ENCODE measurements around the gene NAV2.
"Not testable (repeated sequence)": the region's sequence is repeated elsewhere in the genome, so short reads cannot be mapped to it uniquely, and the experiment has no call there.

The NAV2 gene

DNA sequence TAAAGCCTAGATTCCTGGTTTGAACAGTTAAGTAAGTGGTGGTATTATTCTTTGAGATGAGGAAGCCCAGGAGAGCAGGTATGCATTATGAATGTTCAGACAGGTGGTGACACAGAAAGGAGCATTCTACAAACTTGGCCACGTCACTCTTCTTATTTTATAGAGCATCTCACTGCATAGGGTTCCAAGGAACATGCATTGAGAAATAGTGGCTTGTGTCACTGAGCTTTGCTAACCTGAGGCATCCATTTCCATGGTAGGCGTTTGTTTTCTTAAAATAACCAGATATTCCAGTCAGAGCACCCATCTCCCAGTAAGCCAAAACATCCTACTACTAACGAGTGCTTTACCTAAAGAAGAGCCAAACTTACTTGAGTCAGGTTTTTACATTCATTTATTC lies 169.7 kb downstream of the NAV2 start:
- DNase-seq (ENCODE audit: extremely low read depth in 1 of 2, low read depth in 1 of 2): no peak

- no peak for DNase-seq (ENCODE audit: extremely low read depth in 1 of 2, low read depth in 1 of 2)
Measured at GRCh38 chr11:19886498-19886897, 173.9 kb downstream of the NAV2 start.

- no peak for DNase-seq (ENCODE audit: extremely low read depth in 1 of 2, low read depth in 1 of 2)
Measured at GRCh38 chr11:19887842-19888241, 175.2 kb downstream of the NAV2 start.

- DNase-seq (ENCODE audit: extremely low read depth in 1 of 2, low read depth in 1 of 2): no peak
Measured at GRCh38 chr11:19889531-19889930, 176.9 kb downstream of the NAV2 start.

DNA sequence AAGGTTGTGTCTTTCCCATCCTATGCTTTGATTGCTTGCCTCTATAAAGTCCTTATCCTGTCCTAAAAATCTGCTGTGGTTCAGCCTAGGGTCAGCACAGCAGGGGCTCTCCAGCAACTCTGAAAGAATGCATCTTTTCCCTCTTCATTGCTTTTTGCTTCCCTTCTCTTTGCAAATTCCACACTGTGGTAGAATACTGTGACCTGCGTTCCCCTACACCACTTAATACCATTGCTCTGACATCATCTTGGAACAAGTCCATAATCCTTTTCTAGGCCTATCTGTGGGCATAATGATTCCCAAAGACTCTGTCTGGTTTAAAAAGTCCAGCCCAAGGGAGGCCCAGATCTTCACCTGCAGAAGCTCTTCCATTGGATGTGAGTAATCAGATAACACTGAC lies 177.7 kb downstream of the NAV2 start:
- no peak for DNase-seq (ENCODE audit: extremely low read depth in 1 of 2, low read depth in 1 of 2)

- no peak for DNase-seq (ENCODE audit: extremely low read depth in 1 of 2, low read depth in 1 of 2)
Measured at GRCh38 chr11:19891022-19891421, 178.4 kb downstream of the NAV2 start.

GRCh38 chr11:19892387-19892786 lies 179.8 kb downstream of the NAV2 start:
- no peak for DNase-seq (ENCODE audit: extremely low read depth in 1 of 2, low read depth in 1 of 2)

DNA sequence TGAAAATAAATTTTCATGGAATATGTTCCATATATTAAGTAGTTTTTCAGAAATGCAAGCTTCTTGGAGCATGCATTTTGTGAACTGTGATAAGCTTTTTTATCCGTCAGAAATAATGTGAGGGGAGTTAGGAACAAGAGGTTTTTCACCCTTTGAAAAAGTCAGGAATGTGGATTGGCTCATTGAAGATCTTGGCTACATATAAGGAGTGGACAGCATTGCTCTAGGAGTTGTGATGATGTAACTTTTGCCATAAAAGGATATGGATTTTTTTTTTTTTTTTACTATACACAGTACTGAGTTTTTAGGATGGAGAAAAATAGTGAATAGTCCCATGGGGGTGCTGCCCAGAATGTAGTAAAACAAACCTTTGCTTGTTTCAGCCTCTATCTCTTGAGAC lies 180.2 kb downstream of the NAV2 start:
- no peak for DNase-seq (ENCODE audit: extremely low read depth in 1 of 2, low read depth in 1 of 2)

- no peak for DNase-seq (ENCODE audit: extremely low read depth in 1 of 2, low read depth in 1 of 2)
Measured at GRCh38 chr11:19894404-19894803, 181.8 kb downstream of the NAV2 start.

- not testable (repeated sequence) for DNase-seq (ENCODE audit: extremely low read depth in 1 of 2, low read depth in 1 of 2)
Measured at GRCh38 chr11:19895037-19895436, 182.4 kb downstream of the NAV2 start.

DNA sequence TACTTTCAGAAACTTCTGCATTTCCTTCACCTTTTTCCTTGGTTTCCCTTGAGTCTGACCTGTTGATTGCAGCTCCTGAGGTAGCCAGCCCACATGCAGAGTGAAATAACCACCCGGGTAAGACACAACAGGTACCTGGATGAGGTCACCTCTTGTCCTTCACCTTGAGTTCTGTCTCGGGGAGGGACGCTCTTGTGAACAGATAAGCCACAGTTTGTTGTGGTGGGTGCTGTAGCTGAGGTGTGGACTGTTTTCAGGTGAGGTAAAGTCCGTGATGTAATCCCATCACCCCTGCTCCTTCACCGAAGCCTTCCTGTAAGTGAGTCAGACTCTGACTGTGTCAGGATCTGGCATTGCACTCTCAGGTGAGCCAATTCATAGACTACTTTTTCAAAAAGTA lies 183.1 kb downstream of the NAV2 start:
- DNase-seq (ENCODE audit: extremely low read depth in 1 of 2, low read depth in 1 of 2): no peak

- peak; percentile 13 to 22 for DNase-seq (ENCODE audit: extremely low read depth in 1 of 2, low read depth in 1 of 2)
Measured at GRCh38 chr11:19903620-19904069, 191.0 kb downstream of the NAV2 start.

DNA sequence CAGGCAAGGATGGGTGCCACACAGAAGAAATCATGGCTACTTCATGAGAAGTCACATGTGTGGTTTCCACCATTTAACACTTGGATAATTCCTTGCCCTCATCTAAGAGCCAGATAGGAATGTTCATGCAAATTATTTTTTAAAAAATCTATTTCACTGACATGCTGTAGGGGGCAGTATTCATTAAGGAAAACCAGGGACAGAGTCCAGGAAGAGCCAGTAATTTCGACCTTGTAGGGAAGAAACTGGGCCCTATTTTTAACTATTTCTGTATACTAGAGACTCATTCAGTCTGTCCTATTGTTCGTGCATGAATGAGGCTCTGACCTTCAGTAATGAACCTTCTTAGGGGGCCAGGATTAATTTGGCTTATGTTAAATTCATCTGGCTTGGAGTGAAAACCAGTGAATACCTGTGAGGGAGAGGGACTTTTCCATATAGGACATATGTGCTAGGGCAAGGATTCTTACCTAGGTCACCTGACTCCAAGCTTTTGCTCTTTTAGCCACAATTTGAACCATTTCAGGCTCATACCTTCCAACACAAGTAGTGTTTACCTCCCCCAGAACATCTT lies 192.7 kb downstream of the NAV2 start:
- DNase-seq (ENCODE audit: extremely low read depth in 1 of 2, low read depth in 1 of 2): no peak

- DNase-seq (ENCODE audit: extremely low read depth in 1 of 2, low read depth in 1 of 2): no peak
Measured at GRCh38 chr11:19906126-19906525, 193.5 kb downstream of the NAV2 start.

- no peak for DNase-seq (ENCODE audit: extremely low read depth in 1 of 2, low read depth in 1 of 2)
Measured at GRCh38 chr11:19907008-19907579, 194.5 kb downstream of the NAV2 start.

GRCh38 chr11:19907839-19908238 lies 195.2 kb downstream of the NAV2 start:
- DNase-seq (ENCODE audit: extremely low read depth in 1 of 2, low read depth in 1 of 2): no peak

DNA sequence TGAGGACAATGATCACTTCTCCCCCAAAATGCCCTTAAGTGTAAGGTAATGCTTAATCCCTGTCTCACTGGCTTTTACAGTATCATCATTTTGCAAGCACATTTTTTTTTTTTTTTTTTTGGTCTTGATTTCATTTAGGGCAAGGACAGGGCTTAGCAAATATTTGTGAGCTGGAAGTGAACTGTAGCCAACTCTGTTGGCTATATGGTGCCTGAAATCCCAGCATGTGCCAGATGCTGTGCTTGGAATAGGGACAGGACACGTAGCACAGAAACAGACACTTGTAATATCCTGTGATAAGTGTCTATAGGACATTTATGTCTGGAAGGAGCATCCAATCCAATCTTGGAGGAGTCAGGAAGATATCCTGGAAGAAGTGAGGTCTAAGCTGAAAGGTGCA lies 198.3 kb downstream of the NAV2 start:
- no peak for DNase-seq (ENCODE audit: extremely low read depth in 1 of 2, low read depth in 1 of 2)

DNA sequence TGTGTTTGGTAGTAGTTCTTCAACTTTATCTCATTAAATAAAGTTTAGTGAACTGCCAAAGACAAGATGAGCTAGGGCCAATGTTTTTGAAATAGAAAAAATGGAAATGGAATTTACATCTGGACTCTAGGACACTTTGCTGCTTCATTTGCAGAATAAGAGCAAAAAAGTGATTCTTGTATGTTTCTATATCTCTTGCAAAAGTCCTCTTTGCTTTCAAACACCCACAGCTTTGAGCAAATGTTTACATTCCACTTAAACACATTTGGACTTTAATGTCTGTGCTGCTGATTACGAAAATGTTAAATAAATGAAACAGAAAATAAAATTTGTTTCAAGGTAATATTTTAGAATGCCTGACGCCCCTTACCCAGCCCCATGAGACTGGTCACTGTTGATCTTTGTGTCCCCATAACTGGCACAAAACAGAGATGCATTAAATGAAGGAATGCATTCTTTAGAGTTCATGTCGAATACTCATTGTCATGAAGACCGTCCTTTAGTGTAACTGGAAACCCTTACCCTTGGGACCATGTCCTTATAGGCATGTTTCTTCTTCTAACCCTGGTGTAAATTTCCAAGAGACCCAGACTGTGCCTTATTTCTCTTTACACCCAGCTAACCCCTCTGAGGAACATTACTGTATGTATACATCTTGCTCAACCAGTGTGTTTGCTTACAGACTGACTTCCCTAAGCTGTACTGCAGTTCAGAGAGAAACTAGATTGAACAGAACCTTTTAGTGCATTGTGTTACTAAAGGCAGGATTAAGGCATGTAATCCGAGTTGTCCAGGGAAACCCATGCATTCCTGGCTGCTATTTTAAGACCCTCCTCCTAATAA lies 199.7 kb downstream of the NAV2 start:
- DNase-seq (ENCODE audit: extremely low read depth in 1 of 2, low read depth in 1 of 2): no peak

DNA sequence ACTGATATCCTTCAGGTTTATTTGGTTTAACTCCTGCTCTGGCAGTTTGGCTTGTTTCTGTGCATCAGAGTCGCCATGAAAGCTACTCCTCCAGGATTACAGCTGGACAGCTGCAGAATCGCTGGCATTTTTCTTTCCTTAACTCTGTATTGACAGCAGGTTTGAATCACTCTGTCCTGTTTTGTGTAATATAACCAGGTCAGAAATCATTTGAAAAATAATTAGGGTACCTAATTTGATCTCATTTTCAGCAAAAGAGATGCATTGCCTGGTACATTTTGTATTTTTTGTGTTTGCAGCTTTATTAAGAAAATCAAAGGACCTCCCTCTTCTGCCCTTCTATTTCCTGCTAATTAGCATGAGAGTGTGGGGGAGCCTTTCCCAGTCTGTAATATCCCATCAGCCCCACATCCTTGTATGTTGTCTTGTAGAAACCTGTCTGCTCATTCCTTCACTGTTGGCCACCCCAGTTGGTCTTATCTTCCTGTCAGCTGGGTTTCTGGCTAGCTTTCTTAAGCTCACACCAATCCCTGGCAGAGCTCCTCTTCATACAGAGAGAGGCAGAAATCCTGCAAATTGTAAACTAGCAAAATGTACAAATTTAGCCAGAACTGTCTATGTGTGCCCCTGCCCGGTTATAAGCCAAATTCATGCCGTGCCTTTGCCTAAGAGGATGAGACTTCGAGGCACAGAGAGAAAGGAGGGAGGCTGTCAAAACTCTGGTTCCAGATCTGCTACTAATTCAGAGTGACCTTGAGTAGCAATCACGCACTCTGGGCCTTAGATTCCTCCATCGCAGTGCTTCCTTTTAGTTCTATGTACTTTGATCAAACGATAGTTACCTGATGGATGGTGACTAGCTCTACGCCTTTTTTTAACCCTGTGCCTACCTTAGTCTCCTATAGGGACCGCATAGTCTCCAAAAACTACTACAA lies 200.6 kb downstream of the NAV2 start:
- DNase-seq (ENCODE audit: extremely low read depth in 1 of 2, low read depth in 1 of 2): no peak

- no peak for DNase-seq (ENCODE audit: extremely low read depth in 1 of 2, low read depth in 1 of 2)
Measured at GRCh38 chr11:19913893-19914249, 201.2 kb downstream of the NAV2 start.

- no peak for DNase-seq (ENCODE audit: extremely low read depth in 1 of 2, low read depth in 1 of 2)
Measured at GRCh38 chr11:19915808-19916207, 203.2 kb downstream of the NAV2 start.

All from stimulated activated CD8-positive, alpha-beta memory T cell treated with anti-CD3 and anti-CD28 coated beads, Interleukin-7, amount 100 ng/mL, for 48 hours (primary cell).